T-helper 1 cell treated with Interleukin-12 subunit alpha and Interleukin-12 subunit beta and Interleukin-4 antibody, amounts not matched to agents 30 ng/mL and 1 ng/mL, for 36 hours (primary cell): Measurements from ENCODE around the gene TIMM22. TPM values are rescaled to one million over a fixed set of nuclear protein-coding genes. Genes with fewer than 3 reads are reported as not detected.

Experiments used
- intact Hi-C: fragments of 100-400 bp; cut with micrococcal nuclease; formaldehyde crosslinking; loops from one replicate; pipeline ENCODE4 v1.15.1; 2024
- total RNA-seq: library from RNA; stranded (reverse); gene quantifications from 2 replicates; pipeline ENCODE4 v1.2.3, GENCODE V29; 2022

The TIMM22 gene
- total RNA-seq, 1 donor from 2014 or later: 11.5 TPM

DNA sequence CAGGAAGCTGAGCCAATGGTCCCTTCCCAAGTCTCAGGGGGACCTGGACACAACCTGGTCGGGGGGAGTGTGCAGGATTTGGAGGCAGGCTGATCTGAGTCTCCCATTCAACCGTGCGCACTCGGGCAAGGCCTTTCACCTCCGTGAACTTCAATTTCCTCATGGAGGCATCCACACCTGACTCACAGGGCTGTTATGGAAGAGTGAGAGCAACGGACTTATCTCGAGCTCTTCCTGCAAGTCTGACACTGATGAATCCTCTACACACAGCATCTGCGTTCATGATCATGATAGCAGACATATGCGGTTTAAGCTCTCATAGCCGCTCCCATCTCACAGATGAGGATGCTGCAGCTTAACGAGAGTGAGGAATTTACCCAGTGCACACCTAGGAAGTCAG is 21.6 kb downstream of the TIMM22 start:
- intact Hi-C loops: no loop called here

DNA sequence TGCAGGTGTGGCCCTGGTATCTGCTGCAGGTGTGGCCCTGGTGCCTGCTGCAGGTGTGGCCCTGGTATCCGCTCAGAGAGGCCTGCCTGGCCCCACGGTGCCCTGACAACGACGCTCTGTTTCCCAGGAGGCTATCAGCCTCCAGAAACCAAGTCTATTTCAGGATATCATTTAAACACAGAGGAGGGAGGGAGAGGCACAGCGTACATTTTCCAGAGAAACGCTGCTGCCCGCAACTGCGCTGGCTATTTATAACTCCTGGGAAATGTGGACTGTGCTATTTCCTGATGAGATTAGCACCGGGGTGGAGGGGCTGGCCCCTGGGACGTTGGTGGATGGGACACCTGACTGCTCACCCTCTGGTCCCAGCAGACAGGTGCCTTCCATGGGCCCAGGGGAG is 22.5 kb downstream of the TIMM22 start:
- intact Hi-C loops: no loop called here

DNA sequence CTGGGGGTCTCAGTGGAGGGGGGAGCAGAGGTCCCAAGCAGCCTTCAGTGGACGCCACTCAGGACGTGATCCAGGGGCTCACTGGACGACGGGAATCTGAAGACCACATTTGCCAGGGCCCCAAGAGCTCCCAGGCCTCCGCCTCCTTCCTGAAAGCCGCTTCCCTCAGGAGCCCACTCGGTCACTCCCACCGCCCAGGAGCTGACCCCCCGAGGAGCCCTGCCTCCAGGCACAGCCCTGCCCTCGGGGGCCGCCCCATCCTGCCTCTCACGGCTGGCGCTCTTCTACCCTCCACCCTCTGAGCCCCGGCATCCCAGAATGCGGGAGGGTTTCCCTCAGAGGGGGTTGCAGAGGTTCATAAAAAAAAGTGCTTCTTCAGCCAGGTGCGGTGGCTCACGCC is 24.2 kb downstream of the TIMM22 start:
- intact Hi-C loops: no loop called here

DNA sequence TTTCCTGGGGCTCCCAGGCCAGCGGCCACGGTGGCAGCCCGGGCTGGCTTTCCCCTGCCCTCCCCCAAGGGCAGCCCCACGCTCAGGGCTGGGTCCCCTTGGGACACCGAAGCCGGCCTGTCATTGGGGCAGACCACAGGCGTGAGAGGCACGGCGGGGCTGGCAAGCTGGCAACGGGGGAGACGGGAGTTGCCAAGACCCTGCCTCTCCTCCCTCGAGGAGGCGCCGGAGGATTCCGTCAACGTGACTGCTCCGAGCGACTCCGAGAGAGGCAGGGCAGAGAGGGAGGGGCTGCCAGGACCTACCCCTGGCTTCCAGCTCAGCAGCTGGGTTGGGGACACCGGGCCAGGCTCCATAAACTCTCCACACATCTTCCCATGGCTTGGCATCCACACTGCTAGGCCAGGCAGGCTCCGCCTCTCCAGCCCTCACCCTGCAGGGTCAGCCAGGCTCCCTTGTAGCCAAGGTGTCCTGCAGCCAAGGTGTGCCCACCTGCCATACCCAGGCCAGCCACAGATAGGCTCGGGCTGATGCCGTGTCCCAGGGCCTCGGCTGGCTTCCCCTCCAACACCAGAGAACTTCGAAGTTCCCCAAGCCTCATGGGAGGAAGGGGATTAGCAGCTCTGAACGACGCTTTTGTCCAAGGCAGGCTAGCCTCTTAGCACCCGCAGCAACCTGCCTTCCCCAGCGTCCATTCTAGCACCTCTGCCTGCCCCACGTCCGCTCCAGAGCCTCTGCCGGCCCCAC is 25.5 kb downstream of the TIMM22 start:
- intact Hi-C loops: no loop called here

DNA sequence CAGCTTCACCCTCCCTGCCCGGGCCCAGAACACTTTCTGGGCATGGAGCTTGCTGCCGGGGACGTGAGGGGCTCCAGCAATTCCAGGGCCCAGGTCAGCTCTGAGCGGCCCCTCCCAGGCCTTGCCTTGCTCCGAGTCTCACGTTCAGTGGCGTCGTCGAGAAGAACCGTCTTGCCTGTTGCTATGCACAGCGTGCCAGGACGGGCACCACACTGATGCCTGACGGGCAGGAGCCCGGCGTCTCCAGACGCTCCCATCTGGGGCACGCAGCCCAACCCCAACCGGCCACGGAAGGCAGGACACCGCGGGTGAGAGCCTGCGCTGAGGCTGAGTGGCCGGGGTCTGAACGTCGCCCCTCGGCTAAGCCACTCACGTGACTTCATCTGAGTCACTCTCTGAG is 27.1 kb downstream of the TIMM22 start:
- intact Hi-C loops: no loop called here

DNA sequence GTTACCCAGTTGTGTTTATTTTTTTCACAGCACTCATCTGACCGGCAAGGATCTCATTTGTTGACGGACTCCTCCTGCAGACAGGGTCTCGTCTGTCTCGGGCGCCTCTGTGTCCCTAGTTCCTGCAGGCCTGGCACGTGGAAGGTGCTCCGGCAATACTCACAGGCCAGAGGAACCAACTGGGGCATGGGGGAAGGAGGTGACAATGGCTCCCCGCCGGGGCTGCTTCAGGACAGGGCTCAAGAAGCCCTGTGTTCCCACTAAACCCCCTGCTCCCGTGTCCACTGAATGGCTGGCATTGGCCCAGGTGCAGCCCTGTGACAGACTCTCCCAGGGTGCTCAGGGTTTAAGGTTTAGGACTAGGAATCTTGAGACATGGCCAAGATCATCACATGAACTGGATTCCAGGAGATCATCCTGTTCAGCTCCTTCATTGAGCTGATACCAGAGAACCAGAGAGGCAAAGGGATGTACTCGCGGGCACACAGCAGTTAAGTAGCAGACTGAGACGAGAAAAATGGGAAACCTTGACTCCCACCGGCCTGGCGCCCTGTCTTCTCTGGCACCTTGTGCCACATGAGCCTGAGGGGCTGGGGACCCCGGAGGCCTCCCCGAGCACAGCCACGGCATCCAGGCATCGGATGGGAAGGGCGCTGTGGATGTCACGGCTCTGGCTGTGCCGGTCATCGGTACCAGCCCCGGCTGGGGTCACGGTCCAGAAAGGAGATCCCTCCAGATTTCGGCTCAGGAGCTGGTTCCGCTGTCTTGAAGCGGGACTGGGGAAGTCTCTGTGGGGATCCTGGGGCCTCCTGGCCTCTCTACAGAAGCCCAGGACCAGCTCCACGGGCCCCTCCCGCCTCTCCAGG is 29.0 kb downstream of the TIMM22 start:
- intact Hi-C loops: no loop called here

DNA sequence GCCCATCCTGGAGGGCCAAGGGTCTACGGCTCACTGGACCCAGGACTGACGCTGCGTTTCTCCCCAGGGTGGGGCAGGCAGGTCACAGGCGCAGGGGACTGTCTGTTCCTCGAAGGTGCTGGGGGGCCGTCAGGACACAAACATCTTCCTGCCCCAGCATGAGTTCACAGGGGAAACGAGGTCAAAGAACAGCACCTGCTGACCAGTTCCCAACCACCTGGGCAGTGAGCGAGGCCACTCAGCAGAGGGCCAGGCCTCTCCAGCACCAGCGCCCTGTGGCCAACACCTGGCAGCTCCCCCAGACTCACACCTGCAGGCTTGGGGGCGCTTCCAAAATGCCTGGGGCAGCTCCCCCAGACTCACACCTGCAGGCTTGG is 29.7 kb downstream of the TIMM22 start:
- intact Hi-C loops: no loop called here

DNA sequence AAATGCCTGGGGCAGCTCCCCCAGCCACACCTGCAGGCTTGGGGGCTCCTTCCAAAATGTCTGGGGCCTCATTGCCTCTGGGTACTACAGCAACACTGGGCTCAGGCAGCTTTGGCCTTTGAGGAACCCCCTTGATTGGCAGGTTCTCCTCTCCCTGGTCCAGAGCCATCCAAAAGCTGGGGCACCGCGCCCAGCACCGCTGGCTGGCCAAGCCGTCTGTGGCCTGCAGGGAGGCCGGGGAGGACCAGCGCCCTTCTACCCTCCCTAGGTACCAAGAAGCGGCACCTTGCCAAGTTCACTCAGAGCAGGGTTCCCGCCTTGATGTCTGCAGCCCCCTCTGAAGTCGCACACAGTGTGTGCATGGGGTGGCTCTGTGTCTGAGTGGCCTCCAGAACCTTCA is 30.1 kb downstream of the TIMM22 start:
- intact Hi-C loops: no loop called here

DNA sequence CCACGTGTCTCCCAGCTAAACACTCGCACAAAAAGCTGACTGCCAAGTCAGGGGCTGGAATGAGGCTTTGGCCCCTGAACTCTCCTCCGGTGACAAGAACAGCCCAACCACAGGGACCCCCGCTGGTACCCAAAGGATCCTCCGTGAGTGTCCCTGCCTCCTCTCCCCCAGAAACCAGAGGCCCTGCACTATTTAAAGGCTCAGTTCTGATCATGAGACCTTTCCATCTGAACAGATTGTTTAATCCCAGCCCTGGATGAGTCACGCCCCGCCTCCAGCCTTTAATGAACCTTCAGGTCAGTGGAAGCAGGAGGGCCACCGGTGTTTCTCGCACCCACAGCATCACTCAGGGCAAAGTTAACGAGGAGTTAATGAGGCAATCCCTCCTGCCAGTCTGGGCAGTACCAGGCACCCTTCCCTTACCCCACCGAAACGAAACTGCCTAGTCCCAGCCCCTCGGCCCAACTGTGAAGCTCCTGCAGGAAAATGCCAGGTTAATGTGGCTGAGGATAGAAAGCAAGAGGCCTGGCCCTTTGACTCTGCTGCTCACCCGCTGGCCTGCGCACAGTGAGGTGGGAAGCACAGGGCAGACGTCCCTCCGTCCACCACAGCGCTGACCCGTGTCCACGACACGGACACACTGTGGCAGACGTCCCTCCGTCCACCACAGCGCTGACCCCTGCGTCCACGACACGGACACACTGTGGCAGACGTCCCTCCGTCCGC is 32.4 kb downstream of the TIMM22 start:
- intact Hi-C loops: no loop called here

DNA sequence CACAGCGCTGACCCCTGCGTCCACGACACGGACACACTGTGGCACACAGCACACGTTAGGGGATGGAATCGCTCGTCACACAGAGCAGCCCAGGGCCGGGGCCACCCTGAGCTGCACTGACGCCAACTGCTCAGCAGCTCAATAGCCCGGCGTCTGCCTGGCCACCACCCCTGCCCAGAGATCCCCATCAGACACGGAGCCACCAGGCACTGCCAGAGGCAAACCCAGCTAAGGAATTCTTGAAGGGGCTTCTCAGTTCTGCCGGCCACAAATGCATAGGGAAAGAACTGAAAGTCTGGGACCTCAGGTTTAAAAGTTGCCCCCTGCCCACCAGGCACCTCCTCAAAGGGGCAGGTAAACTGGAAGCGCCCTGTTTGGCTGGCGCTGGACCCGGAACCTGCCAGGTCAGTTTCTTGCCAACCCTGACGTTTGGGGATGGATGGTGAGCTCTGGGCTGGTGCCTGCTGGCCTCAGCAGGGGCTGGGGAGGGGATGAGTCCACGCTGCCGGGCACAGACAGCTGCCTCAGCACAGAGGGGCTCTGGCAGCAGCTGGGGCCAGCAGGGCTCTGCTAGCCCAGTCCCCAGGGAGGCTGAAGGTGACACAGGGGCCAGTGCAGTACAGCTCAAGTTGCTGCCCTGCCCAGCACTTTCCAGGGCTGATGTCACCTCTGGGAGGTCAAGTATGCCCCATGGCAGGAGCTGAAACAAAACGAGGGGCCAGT is 33.2 kb downstream of the TIMM22 start:
- intact Hi-C loops: no loop called here

DNA sequence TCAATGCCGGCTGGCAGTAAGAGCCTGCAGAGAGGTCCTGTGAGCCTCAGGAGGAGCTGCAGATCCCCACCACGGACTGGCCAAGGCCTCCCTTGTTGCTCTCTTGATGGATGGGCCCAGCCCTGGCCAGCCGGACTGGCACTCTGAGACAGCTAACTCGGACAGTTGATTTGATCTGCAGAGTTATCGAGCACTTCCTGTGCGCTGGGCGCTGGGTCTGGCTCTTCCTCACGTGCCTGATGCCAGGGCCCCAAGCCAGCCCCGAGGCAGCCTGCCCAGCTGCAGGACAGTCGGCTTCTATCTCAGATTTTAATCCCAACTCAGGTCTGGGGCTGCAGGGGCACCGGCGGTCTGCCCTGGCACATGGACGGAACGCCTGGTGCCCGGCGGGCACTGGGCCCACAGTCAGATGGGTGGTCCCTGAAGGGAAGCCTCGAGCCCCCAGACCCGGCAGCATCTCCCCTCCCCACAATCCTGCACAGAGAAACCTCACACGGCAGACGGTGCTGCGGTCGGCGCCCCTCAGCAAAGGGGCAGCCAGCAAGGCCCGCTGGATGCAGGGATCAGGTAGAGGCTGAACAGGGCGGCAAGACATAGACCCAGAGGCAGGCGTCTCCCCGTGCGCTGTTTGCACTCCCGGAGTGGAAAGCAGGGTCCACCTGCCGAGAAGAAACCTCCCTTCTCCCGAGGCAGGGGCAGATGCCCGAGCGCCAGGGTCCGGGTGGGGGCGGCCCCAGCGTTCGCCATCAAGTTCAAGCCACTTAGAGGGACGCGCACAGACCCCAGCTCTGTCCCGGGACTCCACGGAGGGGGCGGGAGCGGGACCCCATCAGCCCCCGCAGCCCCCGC is 34.0 kb downstream of the TIMM22 start:
- intact Hi-C loops: no loop called here

DNA sequence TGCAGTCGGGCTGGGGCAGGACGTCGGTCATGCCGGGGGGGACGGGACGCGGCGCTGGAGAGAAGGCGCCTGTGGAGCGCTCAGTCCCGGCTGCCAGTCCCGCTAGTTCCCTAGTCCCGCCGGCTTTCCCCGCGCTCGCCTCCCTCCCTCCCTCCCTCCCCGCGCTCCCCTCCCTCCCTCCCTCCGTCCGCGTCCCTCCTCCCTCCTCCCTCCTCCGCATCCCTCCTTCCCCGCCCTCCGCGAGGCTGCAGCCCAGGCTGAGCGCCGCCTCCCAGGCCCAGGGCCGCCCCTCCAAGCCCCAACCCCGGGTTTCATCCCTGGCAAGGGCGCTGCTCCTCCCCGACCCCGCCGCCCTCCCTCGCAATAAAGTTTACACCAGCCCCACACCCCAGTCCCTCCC is 34.8 kb downstream of the TIMM22 start:
- intact Hi-C loops: no loop called here

DNA sequence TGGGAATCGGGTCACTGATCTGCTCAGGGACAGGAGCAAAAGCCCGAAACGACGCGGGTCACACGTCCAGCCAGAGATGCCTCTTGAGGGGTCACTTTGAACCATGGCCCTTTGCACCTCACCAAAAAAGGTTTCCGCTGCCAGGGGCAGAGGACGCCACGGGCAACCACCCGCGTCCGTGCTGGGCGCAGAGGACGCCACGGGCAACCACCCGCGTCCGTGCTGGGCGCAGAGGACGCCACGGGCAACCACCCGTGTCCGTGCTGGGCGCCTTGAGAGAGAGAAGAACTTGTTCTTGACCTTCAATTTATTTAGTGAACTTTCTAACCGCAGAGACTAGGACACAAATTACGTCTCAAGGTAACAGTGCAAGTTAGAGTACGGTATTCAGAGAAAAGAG is 35.5 kb downstream of the TIMM22 start:
- intact Hi-C loops: no loop called here

DNA sequence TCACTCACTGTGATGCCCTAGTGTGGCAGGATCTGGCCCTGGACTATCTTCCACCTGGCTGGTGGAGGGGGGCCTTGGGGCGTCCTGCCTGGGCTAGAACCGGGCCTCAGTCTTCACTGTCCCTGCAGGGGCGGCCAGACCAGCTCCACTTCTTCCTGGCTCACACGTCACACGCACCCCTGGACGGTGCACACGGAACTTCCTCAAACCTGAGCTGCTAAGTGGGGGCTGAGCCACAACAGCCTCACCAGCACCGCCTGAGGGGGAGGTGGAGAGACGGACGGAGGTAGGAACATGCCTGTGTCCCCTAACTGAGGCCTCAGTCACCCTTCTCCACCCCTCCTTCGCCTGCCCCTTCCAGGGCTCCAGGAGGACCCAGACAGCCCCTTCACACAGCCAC is 36.6 kb downstream of the TIMM22 start:
- intact Hi-C loops: no loop called here

DNA sequence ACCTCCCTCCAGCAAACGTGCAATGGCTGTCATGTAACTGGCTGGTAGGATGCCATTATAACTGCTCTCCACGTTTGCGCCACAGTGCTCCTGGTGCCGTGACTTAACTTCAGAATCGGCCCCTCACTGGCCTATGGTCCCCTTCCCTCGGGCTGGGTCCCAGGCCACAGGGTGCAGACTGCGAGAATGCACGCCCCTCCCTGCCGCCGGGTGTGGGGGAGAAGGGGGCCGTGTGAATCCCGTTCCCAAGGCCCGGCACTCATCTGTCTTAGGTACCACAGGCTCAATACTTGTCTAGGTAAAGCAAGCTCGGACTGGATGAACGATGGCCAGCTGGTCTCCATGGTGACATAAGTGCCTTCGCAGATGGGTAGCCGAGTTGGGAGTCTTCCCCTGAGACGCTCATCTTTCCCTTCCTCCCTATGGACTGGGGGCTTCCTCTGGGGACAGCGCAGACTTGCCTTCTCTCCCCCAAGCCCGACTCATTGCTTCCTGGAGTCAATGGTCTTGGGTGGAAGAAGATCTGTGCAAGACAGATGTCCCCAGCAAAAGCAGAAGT is 37.8 kb downstream of the TIMM22 start:
- intact Hi-C loops: no loop called here

DNA sequence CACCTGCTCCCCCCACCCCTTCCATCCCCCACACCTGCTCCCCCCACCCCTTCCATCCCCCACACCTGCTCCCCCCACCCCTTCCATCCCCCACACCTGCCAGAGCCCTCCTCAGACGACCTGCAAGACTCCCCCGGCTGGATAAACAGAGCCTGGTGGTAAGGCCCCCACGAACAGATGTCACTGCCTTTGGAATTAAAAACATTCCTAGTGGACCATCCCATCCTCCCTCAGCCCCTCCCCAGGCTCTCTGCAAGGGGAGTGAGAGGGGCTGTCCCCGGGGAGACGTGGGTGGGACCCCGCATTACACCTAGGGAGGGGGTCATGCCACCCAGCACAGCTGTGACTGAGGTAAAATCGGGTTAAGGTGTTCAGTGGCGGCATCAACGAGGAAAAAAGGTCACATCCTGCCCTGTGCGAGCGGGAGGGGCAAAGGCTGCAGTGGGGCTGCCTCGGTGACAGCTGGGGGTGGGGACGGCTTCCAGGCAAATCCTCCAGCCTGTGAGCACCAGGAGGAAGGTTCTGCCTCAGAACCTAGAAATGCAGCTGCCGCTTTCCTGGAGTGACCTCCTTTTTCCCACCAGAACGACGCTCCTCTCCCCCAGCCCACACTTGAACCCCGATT is 38.7 kb downstream of the TIMM22 start:
- intact Hi-C loops: no loop called here

DNA sequence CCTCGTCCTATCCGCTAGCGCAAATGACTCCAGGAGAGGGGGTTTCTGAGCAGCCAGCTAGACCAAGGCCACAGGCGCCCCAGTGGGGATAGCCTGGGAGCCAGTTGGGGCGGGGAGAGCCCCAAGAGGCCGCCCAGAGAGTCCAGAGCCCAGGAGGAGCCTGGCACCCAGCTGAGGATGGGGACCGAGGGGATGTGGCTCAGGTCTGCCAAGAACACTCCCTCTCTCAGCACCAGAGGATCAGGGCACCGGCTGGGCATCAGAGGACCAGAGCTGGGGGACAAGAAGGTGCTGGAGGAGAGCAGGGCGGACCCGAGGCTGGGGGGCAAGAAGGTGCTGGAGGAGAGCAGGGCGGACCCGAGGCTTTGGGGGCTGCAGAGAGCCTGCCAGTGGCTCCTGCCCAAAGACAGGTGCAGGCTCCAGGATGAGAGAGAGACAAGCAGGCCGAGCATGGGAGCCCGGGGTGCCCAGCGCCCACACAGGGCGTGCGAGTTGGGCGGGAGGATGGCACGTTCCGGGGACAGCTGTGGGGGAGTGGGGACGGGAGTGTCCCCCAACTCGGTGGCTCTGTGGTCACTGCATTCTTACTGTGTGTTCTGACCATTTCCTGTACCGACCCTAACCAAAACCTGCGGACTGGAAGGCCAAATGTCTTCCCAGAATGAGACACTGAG is 39.4 kb downstream of the TIMM22 start:
- intact Hi-C loops: no loop called here

DNA sequence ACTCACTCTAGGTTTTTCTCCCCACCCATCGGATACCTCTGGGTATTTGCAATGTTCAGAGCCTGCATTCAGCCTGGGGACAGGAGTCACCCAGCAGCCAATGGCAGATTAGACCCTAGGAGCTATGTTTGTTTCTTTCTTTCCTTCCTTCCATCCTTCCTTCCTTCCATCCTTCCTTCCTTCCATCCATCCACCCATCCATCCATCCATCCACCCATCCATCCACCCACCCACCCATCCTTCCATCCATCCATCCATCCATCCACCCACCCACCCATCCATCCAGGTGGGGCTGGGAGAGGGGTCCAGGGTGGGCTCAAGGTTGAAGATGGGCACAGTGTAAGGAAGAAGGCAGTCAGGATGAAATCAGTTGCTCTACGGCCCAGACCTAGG is 39.9 kb downstream of the TIMM22 start:
- intact Hi-C loops: no loop called here

DNA sequence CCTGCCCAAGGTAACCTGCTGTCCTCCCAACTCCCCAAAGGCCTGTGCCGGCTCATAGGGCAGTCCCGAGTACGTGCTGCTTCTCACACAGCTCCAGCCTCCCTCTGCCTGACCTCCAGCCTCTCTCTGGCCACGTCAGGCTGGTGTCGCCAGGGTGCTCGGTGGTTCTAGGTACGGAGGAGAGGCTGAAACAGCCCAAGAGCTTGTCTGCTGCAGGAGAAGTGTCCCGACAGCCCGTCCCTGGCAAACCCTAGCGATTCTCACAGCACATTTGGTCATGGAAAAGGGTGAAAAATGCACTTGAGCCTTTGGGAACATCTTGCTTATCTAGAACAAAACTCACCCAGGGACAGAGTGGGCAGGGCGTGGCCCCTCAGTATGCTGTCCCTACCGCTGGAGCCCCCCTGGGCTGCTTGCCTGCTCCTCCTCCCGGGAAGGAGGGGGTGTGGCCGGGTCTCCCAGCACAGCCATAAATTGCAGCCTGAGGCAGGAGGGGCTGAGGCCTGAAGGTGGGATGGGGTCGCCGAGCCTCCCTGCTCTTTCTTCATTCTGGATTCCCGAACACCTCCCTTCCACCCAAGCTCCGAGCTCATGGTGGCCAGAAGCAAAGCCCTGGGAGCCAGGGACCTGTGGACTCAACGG is 40.4 kb downstream of the TIMM22 start:
- intact Hi-C loops: no loop called here
